Glomerular visceral epithelial cell (primary cell): ENCODE results near the gene KSR1.

Source experiments
- DNase-seq: peaks from one replicate; pipeline ENCODE4 v3.0.0-alpha.2; 2016; ENCODE audit errors: extremely low spot score

KSR1 gene

DNA sequence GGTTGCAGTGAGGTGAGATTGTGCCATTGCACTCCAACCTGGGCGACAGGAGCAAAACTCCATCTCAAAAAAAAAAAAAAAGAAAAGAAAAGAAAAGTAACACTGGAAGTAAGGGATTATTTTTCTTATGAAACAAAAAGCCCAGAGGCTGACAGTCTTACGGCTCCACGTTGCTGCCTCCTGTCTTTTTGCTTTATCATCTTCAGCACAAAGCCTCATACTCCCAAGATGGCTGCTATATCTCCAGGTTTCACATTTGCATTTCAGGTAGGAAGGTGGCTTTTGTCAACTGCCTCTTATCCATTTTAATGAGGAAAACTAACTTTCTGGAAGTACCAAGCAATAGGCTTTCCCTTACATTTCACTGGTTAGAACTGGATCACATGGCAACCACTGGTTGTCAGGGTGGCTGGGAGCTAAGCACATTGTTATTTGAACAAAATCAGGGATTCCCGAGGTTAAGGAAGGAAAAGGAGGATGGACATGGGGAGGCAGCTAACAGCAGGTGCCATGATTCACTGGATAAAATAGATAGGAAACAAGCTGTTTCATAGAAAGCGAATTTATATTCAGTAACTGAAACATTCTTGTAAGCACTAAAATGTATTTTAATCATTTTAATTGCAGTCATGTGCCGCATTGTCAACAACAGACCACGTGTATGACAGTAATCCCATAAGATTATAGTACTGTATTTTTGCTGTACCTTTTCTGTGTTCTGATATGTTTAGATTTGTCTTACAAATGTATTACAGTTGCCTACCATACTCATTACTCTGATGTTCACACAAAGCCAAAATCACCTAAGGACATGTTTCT lies 58.6 kb downstream of the KSR1 start:
- DNase-seq = no peak

DNA sequence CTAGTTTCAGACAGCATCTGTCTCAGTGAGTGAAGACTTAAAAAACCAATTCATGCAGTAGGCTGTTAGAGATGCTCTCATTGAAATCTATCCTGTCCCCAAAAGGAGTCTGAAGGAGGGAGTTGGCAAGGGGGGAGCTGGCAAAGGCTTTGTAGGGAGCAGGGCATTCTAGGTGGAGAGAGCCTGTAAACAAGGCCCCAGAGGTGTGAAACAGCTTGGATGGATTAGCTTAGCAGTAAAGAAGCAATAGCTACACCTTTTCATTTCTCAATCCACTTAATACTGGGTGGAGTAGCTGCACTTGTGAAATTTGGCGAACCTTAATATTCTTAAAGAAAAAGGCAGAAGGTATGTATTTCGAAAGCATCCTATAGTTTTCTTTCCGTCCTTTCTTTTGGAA lies 61.8 kb downstream of the KSR1 start:
- DNase-seq = no peak

DNA sequence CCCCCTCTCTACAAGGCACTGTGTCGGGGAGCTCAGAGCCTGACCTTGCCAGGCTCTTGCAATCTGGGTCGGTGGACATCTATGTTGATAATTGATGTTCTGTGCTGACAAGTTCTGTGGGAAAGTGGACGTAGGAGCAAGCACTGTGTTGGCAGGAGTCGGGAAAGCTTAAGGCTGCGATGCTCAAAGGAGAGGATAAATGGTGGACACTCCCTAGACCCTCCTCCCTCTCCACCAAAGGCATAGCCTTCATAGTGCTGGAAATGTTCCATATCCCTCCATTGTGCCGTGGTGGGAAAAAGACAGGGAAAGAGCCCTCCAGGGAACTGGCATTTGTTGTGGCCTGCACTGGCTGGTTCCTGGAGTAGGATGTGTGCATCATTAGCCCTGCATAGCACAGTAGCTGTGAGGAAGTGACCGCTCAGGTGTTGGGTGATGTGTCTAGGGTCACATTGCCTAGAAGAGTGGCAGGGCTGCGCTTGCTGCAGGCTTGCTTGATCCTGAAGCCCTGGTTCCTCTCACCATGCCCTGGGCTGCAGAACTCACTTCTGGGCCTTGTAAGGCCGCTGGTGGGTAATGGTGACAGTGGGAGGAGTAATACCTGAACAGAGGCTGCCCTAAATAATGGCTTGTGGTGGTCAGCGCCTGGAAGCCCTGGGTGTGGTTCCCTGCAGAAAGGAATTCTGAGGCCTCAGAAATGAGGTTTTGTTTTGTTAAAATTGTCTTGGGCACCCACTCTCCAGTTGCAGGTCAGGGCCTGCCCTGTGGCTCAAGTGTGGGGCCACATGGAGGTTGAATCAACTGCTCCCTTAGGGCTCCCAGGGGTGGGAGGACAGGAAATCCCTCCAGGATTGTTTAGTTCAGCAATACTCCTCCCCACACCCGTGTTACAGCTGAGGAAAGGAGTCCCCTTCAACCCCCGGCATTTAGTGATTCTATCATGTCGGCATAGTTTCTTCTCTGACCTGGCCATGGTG lies 62.6 kb downstream of the KSR1 start:
- no peak for DNase-seq

DNA sequence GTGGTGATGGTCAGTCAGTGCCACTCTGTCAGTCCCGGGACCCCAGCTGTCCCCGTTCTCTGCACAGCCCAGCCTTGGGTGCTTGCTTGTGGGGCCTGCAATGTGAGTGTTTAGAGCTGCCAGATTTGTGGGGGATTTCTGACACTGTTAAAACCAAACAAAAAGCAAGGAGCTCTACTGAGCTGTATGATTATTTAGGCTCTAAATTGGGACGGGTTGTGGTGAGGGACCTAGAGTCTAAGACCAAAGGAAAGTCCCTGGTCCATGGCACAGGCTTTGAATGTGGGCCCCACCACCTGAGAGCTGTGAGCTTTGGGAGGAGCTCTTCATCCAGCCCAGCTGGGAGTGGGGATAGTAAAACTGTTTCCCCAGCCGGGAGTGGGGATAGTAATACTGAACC lies 63.3 kb downstream of the KSR1 start:
- DNase-seq = no peak

DNA sequence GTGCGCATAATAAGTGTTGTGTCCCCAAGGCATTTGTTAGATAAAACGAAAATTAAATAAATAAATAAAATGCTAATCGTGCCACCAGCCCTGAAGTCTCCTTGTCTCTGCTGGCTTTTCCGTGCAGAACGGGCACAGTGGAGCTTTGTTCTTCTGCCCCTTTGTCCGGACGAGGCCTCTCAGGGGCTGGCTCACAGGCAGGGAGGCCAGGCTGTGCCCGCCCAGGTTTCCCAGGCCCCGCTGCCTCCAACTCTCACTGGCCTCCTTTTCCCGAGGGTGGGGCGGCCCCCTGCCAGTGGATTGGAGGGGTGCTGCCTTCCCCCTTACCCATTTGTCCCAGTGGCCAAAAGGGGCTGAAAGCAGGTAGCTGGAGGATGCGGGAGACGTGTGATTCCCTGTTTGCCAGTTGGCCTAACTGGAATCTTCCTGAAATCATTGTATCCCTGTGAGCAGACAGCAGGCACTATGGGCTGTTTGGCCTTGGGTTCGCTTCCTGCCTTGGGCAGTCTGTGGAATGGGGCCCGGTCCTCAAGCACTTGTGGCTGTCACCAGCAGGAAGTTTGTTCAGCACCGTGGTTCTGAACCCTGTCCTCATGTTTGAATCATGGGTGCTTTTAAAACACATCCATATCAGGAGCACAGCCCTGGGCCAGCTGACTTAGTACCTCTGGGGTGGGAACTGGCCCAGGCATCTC lies 64.4 kb downstream of the KSR1 start:
- no peak for DNase-seq

DNA sequence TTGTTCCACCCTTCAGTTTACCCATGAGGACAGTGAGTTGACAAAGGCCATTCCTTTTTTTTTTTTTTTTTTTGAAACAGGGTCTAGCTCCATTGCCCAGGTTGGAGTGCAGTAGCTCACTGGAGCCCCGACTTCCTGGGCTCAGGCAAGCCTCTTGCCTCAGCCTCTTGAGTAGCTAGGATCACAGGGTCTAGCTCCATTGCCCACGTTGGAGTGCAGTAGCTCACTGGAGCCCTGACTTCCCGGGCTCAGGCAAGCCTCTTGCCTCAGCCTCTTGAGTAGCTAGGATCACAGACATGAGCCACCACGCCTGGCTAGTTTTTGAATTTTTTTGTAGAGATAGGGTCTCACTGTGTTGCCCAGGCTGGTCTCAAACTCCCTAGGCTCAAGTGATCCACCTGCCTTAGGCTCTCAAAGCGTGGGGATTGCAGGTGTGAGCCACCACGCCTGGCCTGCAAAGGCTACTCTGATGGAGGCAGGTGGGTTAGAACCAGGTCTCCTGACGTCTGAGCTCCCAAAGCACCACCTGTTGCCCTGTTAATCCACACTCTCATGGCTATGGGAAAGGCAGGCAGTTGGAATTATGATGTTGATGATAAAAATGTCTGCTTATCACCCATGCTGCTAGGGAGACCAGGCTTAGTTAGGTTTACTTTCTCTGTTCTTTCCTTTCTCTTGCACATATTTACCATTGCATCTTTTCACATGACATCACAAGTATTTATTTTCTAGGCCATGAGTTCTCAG lies 65.2 kb downstream of the KSR1 start:
- DNase-seq = no peak

DNA sequence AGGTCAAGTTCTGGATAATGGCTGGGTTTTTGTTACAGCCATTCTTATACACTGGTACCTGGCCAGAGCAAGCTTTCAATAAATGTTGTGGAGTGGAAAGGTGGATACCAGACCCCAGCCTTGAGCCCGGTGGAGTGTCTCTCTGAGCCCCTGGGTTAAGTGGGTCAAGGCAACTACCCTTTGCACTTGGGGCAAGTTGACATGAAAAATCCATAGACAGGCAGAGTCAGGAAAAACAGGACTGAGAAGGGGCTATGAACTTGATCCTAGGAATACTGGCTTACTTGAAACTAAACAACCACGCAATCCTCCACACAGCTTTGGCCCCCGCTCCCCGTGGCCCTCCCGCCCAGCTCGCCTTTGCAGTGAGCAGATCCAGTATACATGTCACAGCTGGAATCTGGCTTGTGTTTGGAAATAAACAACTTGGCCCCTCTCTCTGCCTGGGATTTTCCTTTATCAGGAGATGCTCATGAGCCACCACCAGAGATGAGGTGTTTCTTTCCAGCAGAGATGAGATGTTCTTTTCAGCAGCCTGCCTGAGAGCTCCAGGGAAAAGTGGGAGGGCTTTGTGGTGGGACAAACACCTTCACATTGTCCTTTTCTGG lies 65.9 kb downstream of the KSR1 start:
- no peak for DNase-seq

DNA sequence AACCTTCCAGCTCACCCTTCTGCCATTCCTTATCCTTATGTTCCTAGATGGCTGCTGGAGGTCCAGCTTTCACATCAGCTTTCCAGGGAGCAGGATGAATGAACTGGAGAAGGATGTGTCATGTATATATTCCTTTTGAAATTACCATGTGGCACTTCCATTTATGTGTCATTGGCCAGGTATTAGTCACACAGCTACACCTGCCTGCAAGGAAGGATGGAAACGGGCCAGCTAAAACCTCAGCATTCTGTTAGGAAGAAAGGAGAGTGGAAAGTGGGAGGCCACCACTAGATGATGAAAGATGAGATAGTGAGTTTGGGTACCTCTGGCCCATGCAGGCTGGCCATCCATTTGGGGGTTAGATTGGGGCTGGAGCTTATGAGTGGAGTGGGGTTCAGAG lies 67.5 kb downstream of the KSR1 start:
- DNase-seq = no peak

DNA sequence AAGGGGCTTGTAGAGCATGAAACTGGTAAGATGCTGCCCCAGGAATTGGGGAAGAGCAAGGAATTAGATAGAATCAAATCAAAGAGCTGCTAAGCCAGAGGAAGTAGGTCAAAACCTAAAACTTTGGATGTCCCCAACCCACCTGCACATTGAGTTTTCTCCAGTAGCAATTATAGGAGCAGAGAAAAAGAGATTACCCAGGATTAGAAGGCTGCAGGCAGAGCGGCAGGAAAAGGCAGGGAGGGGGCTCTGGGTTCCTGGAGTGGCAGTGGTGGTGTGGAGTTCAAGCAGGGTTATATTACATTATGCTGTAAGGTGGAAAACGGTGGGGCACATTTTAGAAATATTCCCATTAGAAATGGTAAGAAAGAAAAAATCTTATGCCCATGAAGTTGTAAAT lies 68.3 kb downstream of the KSR1 start:
- no peak for DNase-seq

DNA sequence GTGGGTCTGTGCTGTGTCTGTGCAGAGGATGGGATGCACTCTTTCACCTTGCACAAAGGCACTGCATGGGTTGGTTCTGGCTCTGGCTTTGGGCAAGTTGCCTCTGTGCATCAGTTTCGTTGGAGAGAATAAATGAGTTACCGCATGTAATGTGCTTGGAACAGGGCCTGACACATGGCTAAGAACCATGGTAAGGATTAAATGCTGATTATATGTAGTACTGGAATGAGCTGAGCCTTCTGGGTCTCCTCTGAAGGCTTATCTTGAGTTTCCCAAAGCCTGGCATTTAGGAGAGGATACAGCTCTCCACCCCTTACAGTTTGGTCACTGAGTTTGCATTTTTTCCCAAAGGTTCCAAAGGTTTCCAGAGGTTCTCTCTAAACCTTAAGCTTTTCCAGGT lies 69.1 kb downstream of the KSR1 start:
- DNase-seq = no peak

DNA sequence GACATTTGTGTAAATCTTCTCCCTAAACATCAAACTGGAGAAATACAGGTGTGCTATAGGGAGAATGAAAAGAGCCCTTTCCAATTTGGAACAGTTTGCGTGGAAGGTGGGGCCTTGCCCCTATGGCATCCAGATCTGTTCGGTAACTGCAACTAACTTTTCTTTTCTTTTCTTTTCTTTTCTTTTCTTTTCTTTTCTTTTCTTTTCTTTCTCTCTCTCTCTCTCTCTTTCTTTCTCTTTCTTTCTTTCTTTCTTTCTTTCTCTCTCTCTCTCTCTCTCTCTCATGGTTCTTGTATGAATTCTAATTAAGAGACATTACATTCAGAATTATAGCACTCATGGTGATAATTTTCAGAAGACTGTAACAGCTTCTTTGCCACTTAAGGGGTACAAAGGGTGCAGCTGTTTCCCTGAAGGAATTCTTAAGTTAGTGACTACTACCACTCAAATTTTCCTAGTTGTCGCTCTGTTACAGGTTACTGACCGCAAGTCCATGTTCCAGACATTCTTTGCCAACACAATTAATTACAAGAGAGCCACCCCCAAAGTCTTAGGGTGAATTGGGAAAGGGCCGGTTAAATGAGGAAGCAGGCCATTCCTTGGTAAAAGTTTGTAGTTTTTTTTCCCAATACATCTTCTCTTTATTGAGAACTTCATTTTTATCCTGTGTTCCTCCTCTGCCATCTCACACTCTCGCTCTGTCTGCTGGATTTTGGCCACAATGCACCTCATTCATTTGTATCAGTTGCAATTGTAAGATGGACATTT lies 69.8 kb downstream of the KSR1 start:
- no peak for DNase-seq

DNA sequence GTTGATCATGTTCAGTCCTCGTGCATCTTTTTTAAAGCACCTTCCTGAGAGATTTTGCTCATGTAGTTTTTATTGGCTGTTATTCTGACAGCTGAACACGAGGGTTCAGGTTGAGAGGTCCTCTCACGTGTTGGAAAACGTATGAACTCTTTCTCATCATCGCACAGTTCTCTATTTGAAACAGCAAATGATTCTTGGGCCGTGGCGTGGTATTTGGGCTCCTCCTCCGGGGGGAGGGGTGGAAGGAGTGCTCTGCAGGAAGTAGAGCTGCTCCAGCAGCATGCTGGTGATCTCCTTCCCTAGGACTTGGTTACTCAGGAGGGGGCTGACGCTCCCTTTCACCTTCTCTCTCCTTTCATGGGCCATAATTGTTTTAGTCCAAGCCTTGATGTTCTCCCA lies 70.4 kb downstream of the KSR1 start:
- no peak for DNase-seq

DNA sequence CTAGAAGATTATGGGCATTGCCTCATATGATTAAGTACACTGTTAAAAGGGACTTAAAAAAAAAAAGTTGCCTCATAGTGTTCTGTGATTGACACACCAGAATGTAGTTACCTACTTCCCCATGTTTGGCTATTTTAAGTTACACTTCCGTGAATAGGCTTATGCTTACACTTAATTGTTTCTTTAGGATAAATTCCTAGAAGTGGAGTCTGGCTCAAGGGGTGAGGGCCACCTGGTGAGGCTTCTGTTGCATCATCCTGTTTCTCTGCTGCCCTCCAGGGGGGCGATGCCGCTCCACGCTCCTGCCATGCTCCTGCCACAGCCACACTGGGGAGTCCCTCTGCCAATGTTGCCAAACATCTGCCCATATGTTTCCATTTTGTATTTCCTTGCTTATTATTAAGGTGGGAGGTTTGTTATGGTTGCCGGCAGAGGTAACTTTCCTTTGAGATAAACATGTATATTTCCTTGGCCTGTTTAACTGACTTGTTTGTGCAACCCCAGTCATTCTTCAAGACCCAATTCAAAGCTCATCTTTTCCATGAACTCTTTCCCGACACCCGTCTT lies 73.1 kb downstream of the KSR1 start:
- DNase-seq = peak; percentile 36

DNA sequence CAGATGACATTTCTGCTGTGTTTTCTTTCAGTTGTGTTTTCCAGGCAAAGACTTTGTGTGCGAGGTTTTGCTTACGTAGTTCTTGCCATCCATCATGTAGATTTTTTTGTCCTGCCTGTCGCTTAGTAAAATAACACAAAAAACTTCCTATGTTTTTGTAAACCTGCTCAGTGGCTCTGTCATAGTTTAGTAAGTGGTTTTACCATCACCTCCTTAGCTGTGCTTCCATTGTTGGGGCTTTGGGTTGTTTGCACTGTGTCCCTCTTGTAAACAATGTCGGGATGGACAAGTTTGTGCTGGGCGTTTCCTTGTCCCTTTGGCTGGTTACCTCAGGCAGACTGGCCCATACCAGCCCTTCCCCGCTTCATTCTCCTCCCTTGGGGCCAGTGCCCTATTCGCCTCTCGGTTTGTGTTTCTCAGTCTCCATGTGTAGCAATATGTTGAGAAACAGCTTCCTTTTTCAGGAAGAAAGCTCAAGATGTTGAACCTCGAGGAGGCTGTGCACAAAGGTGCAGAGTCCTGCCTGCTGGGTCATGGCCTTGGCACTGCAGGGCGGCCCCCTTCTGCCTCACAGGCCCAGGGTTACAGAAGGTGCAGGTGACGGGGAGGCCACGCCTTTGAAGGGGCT lies 74.6 kb downstream of the KSR1 start:
- no peak for DNase-seq

DNA sequence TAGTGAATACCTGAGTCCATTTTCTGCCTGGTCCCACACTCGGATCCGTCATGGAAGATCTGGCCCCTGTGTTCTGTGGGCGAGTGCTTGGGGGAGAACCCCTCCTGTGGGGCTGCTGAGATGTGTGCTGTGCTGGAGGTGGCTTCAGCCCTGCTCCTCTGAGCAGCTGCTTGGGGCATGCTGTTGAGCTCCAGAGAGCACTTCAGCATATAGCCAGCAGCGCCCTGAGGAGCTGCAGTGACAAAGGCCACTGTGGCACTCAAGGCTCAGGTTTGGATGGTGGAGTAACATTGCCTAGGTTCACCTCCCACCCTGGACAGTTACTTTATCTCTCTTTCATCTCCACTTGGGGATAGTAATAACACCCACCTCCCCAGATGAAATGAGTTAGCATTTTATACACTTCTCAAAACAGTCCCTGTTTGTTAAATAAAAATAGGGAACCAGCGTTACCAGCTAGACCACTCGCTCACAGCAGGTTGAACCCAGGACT lies 75.3 kb downstream of the KSR1 start:
- no peak for DNase-seq

DNA sequence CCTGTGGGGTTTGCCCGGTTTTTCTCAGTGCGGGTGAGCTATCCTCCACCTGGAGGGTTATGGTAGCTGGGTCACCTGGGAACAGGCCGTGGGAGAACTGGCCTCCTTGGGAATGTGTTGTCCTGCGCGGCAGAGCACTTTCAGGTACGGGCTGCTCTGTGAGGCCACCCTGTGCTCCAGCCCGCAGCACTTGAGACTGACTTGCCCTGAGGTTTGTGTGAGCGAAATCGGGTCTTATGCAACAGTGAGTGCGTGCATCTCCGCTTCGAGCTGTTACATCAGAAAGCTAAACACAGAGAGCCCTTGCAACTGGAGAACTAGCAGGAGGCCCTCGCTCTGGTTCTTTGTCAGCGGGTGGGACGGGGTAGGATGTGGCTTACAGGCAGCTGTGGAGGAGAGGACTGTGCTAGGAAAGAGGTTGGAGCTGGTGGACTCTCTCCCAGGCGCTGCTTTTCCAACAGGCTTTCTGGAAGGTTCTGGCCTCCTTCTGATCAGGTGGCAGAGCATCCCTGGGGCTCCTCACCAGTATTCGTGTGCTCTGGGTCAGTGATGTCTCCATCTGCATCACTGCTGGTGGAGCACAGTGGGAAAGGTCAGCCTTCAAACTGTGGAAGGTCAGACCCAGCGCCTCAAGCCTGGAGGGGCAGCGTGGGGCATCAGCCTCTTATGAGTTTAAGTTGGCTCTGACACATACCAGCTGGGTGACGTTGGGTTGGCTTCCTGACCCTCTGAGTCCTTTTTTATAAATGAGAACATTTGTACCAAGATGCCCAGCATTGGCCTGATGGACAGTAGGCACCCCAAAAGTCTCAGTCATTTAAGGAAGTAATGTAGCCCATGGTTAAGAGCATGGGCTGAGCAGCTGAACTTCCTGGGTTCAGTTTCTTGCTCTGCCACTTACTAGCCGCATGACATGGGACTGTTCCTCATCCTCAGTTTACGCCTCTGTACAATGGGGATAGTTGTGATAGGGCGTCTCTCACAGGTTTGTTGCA lies 76.3 kb downstream of the KSR1 start:
- DNase-seq = no peak

DNA sequence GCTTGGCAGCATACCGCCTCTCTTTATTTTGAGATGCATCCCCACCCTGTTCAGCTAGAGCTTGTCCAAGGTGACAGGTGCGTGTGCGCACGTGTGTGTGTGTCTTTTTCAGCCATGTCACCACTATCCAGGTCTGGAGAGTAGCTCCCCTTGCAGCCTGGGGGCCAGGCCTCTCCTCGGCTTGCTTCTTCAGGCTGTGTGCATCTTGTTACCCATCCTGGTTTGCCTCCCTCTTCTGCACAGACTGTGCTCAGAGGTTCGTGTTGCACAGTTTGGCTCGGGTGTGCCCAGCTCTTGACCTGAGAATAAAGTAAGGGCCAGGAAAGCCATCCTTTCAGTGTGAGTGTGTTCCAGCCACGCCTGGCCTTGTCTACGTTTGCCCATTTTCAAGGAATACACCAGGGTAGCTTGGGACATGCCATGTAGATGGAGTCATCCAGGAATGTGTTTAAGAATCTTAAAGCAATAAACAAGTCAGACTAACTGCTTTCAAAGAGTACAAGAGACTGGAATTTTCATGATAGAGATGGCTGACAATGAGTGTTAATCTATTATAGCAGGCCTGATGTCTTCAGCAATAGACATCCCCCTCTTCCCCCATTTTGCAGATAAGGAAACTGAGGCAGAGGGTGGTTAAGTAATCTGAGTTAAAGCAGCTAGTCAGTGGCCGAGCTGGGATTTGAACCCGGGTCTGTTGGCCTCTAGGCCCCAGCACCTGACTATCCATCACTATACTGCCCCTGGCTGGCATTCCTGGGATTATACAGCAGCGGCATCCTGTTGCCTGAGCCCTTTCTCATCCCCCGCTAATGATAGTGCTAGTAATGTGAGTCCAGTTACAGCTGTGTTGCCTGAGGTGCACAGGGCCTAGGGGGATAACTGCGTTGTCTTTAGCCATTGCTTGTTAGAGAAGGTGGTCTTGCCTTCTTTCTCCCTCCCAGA lies 77.9 kb downstream of the KSR1 start:
- DNase-seq = peak; percentile 71
